C1 segment of cervical spinal cord (tissue), 14 donors: Measurements from ENCODE around the gene TSSC4.

Source experiments
- DNase-seq, 14 donors: peaks; one replicate each; lab custom pipeline; 2025; lab: John Stamatoyannopoulos, UW

The TSSC4 gene

GRCh38 chr11:2399488-2400068, 972 bp upstream of the TSSC4 start:
- DNase-seq: peak in 4 of 14 donors; percentile 53 to 80 (median 70)

GRCh38 chr11:2400762-2401435, 349 bp downstream of the TSSC4 start:
- peak in 1 of 14 donors; percentile 79 for DNase-seq

DNA sequence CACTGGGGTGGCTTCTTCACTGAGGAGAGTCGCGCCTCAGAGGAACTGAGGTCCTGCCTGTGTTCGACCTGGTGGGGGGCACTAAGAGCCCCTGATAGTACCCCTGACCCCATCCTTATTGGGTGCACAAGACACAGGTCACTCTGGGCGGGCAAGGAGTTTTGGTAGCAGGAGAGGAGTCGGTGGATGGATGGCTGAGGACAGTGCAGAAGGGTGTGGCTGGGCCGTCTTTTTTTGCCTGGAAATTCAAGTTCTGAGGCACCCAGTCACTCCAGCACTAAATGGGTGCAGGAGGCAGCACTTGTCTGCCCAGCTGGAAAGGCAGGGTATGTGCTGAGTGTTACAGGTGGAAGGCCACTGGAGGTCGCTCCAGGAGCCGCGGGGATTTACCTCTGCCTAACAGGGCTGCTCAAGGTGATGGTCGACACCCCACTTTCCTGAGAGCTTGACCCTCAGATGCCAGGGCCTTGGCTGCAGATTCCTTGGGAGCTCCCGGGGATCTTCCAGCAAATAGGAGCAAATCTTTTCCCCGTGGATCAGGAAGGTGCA, 960 bp downstream of the TSSC4 start:
- DNase-seq: no peak

DNA sequence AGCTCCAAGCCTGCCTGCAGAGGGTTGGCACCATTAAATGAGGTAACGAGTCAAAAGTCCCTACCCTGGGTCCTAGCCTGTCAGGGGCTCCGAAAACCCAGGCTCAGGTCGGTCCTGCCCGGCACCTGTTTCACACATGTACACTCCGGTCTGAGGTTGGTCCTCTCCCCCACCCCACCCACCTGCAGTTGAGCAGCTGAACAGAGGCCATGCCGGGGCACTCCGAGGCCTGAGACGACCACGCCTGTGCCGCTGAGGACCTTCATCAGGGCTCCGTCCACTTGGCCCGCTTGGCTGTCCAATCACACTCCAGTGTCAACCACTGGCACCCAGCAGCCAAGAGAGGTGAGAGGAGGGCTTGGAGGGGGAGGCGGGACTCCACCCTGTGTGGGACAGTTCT, 1.6 kb downstream of the TSSC4 start:
- no peak for DNase-seq

- no peak for DNase-seq
These were observed 2.5 kb downstream of the TSSC4 start for GRCh38 chr11:2402890-2403645.

DNA sequence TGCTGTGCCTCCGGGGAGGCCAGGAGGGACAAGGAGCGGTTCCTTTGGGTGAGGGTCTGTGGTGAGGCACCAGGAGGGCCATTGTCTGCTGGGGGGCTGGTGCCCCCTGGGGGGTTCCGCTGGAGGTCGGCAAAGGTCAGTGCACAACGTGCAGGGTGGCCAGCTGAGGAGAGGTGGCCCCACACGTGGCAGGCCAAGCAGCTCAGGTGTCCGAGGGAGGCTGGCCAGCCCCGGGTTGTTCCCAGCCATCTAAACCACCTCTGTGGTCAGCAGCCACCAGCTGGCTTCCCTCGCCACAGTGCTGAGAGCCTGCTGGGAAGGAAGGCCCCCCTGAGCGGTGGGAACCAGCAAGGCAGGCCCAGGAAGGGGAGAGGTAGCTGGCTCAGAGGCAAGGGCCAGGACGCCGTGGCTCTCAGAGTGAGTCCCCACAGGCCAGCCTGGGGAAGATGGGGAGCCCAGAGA, 4.2 kb downstream of the TSSC4 start:
- no peak for DNase-seq

DNA sequence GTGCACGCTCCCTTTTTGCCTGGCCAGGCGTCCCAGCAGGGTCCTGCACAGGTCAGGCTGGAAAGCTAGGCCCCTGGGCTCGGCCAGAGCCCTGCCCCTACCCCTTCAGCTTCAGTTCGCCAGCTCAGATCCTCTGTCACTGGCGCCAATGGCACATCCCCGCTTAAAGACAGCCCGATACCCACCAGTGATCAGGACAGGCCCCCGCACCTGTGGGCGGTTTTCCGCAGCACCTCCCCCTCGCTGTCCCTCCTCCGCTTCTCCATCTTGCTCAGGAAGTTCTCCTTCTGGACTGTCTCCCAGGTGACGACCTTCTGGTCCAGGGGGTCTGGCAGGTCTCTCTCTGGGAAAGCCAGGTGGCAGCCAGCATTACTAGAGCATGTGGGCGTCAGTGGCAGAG, 5.9 kb downstream of the TSSC4 start:
- DNase-seq: no peak

- no peak for DNase-seq
These were observed 6.4 kb downstream of the TSSC4 start for GRCh38 chr11:2406878-2407410.

DNA sequence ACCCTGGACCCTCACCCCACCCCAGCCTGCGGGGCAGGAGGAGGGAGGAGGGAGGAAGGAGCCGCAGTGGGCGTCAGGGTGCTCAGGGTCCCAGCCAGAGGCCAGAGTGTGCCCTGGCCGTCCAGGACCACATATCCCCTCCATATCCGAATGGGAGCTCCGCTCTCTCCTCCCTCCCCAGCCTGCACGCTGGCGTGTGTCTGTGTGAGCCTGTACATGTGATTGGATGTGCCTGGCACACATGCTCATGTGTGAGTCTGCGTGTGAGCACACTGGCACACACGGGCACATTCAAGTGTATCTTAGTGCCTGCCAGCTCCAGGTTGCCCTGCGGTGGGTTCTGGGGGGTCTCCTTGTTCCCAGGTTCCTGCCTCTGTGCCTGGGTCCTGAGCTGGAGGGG, 8.1 kb downstream of the TSSC4 start:
- no peak for DNase-seq

- DNase-seq: no peak
These were observed 8.6 kb downstream of the TSSC4 start for GRCh38 chr11:2409126-2409525.

- no peak for DNase-seq
These were observed 9.3 kb downstream of the TSSC4 start for GRCh38 chr11:2409611-2410468.

DNA sequence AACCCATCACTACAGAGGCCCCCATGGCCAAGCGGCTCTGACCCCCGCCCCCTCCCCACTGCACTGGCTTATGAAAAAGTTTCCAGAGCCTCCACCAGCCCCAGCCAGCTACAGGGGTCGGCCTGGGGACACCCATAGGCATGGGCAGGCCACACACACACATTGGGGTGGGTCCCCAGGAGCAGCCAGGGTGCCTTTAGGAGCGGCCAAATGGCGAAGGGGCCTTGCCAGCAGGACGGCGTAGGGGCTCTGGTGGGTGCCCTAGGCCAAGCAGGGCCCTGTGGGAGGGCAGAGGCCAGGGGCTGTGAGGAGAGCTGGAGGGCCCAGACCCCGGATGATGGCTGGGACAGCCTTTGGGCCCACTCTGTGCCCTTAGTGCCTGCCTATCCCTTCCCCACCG, 10.1 kb downstream of the TSSC4 start:
- no peak for DNase-seq

DNA sequence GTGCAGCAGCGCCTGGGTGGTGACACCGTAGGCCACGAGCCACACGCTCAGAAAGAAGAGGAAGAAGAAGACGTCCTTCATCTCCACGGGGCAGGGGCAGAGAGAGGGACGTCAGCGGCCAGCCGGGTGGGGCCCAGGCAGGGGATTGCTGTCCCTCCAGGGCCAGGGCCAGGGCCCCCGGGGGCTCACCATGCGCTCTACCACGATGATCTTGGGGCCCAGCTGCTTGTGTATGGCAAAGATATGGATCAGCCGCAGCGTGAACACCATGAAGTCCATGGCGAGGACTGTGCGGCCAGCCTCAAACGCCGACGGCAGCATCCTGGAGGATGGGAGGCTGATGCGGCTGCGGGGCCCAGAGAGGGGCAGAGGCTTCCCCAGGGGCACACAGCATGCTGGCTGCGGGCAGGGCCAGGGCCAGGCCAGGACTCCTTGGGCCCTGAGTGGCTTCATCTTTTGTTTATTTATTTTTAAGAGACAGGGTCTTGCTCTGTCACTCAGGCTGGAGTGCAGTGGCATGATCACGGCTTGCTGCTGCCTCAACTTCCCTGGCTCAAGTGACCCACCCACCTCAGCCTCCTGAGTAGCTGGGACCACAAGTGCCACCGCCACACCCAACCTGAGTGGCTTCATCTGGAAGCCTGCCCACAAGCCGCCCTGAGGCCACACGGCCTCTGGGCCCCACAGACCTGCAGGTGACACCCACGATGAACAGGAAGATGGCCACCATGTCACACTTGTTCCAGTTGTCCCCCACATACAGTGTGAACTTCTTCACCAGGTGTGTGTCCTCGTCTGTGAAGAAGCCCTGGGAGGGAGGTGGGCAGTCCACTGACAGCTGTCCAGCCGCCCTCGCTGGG, 11.1 kb downstream of the TSSC4 start:
- no peak for DNase-seq

DNA sequence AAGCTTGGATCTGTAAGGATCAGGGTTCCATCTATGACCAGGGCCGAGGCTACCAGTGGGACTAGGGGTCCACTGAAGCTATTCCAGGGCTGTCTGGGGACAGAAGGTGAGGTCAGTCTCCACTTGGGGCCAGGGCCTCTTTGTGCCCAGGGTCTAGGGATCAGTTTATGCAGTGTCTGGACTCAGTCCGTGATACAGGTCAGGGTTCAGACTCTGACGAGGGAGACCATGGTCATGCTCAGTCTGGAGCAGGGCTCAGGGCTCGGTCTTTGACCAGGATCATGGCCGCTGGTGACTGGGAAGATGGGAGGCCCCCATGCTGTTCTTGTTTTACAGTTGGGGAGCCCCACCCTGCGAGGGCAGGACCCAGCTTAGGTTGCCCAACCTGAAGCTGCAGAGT, 11.8 kb downstream of the TSSC4 start:
- DNase-seq: no peak

DNA sequence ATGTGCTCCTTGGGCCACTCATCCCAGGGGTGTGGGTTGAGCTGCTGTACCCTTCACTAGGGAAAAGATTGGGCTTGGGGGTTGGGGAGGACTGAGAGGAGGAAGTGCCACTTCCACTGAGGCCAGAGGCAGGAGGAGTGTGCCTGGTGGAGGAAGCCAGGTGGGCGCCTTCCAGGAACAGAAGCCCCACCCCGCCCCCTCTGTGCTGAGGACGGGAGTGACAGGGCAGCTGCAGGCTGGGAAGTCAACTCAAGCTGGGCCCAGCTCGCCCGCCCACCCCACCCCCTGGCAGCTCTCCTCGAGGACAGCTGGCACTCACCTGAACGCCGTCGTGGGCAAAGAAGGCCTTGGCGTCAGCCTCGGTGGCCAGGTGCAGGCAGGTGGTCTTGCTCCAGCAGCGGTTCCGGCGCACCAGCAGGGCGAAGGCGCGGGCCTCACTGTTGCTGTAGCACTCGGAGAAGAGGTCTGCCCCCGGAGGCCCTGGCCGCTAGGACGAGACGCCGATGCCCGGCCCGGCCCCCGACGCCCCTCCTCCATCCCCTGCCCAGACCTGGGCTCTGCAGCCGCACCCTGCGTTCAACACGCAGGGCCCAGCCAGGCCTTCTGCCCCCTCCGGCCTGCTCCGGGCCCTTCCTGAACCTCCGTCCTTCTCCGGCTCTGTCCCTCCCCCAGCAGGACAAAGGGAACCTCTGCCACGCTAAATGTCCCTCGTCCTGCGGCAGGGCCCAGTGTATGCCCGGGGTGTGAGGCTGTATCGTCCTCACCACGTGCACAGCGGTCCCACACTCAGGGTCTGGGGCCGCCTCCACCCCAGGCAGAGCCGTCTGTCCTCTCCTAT, 13.4 kb downstream of the TSSC4 start:
- DNase-seq: no peak

- no peak for DNase-seq
These were observed 14.1 kb downstream of the TSSC4 start for GRCh38 chr11:2414616-2415015.

DNA sequence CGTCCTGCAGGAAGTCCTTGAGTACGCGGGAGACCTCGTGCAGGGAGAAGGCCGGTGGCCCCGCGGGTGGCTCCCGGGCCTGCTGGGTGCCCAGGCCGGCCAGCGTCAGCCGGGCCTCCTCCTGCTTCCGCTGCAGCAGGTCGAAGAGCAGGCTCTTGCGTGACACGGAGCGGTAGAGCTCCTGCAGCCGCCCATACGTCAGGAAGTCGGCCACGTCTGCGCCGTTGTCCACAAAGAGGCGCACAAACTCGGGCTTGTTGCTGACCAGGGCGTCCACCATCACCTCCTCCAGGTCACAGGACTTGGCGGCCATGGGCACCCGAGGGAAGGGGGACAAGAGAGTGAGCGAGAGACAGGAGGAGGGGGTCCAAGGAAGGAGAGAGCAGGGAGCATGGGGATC, 14.6 kb downstream of the TSSC4 start:
- no peak for DNase-seq

GRCh38 chr11:2415601-2416380, 15.2 kb downstream of the TSSC4 start:
- DNase-seq: no peak

DNA sequence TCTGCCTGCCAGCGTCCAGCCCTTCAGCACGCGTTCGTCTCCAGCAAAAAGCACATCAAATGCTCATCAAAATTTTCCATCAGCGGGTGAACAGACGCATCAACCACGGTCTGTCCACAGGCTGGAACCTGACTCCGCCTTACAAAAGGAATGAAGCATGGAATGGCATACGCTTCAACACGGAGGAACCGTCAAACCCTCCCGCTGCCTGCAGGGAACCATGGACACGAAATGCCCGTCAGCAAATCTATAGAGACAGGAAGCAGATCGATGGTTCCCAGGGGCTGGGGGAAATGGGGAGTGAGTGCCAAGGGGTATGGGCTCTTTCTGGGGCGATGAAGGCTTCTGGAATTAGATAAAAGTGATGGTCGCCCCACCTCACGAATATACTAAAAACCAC, 16.2 kb downstream of the TSSC4 start:
- DNase-seq: no peak
